HepG2 (cell line): ENCODE data around the gene TOM1L2. TPM values are rescaled to one million over a fixed set of nuclear protein-coding genes. Genes with fewer than 3 reads are reported as not detected.
A peak's percentile ranks its signal among the peaks of the same experiment; 100 is the strongest.

Experiments
- ATAC-seq: fragments of 200-7000 bp; cut with Tn5 transposase; 3 replicates; pipeline ENCODE4 v1.9.1; 2020; ENCODE audit warnings: mild to moderate bottlenecking, moderate library complexity
- BruUV-seq: library from RNA; stranded (reverse); fragments of 400-500 nt; replicated peaks from 2 replicates; lab custom pipeline; 2021; lab: Mats Ljungman, UMichigan
- CTCF ChIA-PET: fragments of 300-600 bp; formaldehyde crosslinking; extraction: SDS; loops from one replicate; lab custom pipeline; 2021; ENCODE audit warnings: low total read pairs, inconsistent platforms, low intra/inter-chr PET ratio; lab: Yijun Ruan, JAX
- POLR2A ChIA-PET: fragments of 350-600 bp; sonication (Branson Sonifier 250); formaldehyde crosslinking; loops from one replicate; lab custom pipeline; 2020; ENCODE audit warnings: antibody characterized with exemption, inconsistent platforms; lab: Yijun Ruan, JAX
- DNase-seq: peaks from one replicate; pipeline ENCODE4 v3.0.0-alpha.2; 2015; ENCODE audit warnings: low spot score
- FAIRE-seq: peaks from 3 replicates; lab custom pipeline; 2011; peaks lifted over from hg19 to GRCh38; lab: Jason Lieb, UNC
- H2AFZ ChIP-seq: one replicate; pipeline ENCODE4 v1.6.1; 2011; ENCODE audit warnings: low read length, inconsistent platforms
- H3K27ac ChIP-seq: fragments of 300-600 bp; 3 replicates; pipeline ENCODE4 v1.8.0; 2011; ENCODE audit warnings: mixed run types, mild to moderate bottlenecking, mixed read lengths, low read length, inconsistent platforms; ENCODE audit not compliant: insufficient read depth; ENCODE audit errors: extremely low read length
- H3K27me3 ChIP-seq, 2 experiments: fragments of 200-600 bp in 1 of 2; 2 replicates in 1 of 2; 3 replicates in 1 of 2; pipeline versions ENCODE4 v1.6.0 to v1.8.0; 2011; ENCODE audit warnings: low read length in 2 of 2, mild to moderate bottlenecking in 2 of 2, moderate library complexity in 2 of 2, inconsistent platforms in 1 of 2; ENCODE audit not compliant: insufficient read depth in 2 of 2, control insufficient read depth in 1 of 2
- H3K36me3 ChIP-seq, 2 experiments: fragments of 200-600 bp in 1 of 2; replicated peaks in 1 of 2; 2 replicates in 1 of 2; 3 replicates in 1 of 2; pipeline versions ENCODE4 v1.5.1 to v1.8.0; 2011; ENCODE audit warnings: low read length in 2 of 2, inconsistent platforms in 1 of 2; ENCODE audit not compliant: insufficient read depth in 2 of 2, control insufficient read depth in 1 of 2
- H3K4me1 ChIP-seq: 2 replicates; pipeline ENCODE4 v1.5.1; 2012; ENCODE audit warnings: low read length, inconsistent platforms; ENCODE audit not compliant: insufficient read depth
- H3K4me2 ChIP-seq: 2 replicates; pipeline ENCODE4 v1.6.0; 2011; ENCODE audit warnings: low read depth, low read length, inconsistent platforms
- H3K4me3 ChIP-seq, 3 experiments: fragments of 200-600 bp in 1 of 3; sonication (generic), shearing (Covaris generic) in 1 of 3; replicated peaks in 1 of 3; 2 replicates each; pipeline ENCODE4 v1.5.1; 2011 to 2016; ENCODE audit warnings: low read length in 3 of 3, inconsistent platforms in 2 of 3, low read depth in 2 of 3, mild to moderate bottlenecking in 2 of 3, control low read depth in 1 of 3, mixed read lengths in 1 of 3; ENCODE audit not compliant: insufficient read depth in 1 of 3
- H3K79me2 ChIP-seq: one replicate; pipeline ENCODE4 v1.6.1; 2011; ENCODE audit warnings: low read length, inconsistent platforms; ENCODE audit not compliant: insufficient read depth
- H3K9ac ChIP-seq: 2 replicates; pipeline ENCODE4 v1.6.0; 2011; ENCODE audit warnings: mild to moderate bottlenecking, low read depth, low read length, inconsistent platforms; ENCODE audit not compliant: insufficient read depth
- H3K9me3 ChIP-seq: 2 replicates; pipeline ENCODE4 v1.5.1; 2012; ENCODE audit warnings: mild to moderate bottlenecking, low read length
- H4K20me1 ChIP-seq: 2 replicates; pipeline ENCODE4 v1.6.0; 2011; ENCODE audit warnings: inconsistent platforms, mild to moderate bottlenecking, low read length, moderate library complexity; ENCODE audit not compliant: insufficient read depth
- MED1 ChIP-seq: sonication (generic); formaldehyde crosslinking; IDR thresholded peaks from 2 replicates; pipeline ENCODE4 v1.4.0; 2020; ENCODE audit warnings: missing genetic modification reagents
- PLRG1 ChIP-seq: fragments of 450-650 bp; conservative IDR thresholded peaks from 2 replicates; pipeline ENCODE4 v1.6.1; 2016
- RXRB ChIP-seq: IDR thresholded peaks from 2 replicates; pipeline ENCODE4 v1.6.1; 2016; ENCODE audit warnings: borderline replicate concordance, missing genetic modification reagents, missing compliant biosample characterization
- ZBTB1 ChIP-seq: sonication (generic); formaldehyde crosslinking; IDR thresholded peaks from 2 replicates; pipeline ENCODE4 v1.4.0; 2020; ENCODE audit warnings: missing genetic modification reagents, borderline replicate concordance
- ZBTB8A ChIP-seq: sonication (generic); formaldehyde crosslinking; IDR thresholded peaks from 2 replicates; pipeline ENCODE4 v1.4.0; 2020; ENCODE audit warnings: mild to moderate bottlenecking, low read depth, missing genetic modification reagents, borderline replicate concordance
- ZIK1 ChIP-seq: sonication (generic); formaldehyde crosslinking; IDR thresholded peaks from 2 replicates; pipeline ENCODE4 v1.5.0; 2020; ENCODE audit warnings: mild to moderate bottlenecking, low read depth, missing genetic modification reagents, borderline replicate concordance
- ZNF138 ChIP-seq: sonication (generic); formaldehyde crosslinking; IDR thresholded peaks from 2 replicates; pipeline ENCODE4 v1.5.0; 2020; ENCODE audit warnings: mild to moderate bottlenecking, low read depth, missing genetic modification reagents
- ZNF235 ChIP-seq: sonication (generic); formaldehyde crosslinking; IDR thresholded peaks from 2 replicates; pipeline ENCODE4 v1.8.1; 2023; ENCODE audit warnings: mild to moderate bottlenecking, missing genetic modification reagents, borderline replicate concordance
- ZNF7 ChIP-seq: IDR thresholded peaks from 2 replicates; pipeline ENCODE4 v1.6.1; 2016; ENCODE audit warnings: missing biosample characterization, missing genetic modification reagents
- WGBS: methylation state at CpG from one replicate; pipeline ENCODE4 v1.1.6; 2017; ENCODE audit warnings: low lambda C conversion rate; 5-methylcytosine and 5-hydroxymethylcytosine counted together
- in situ Hi-C: cut with HindIII; loops from 2 replicates; pipeline ENCODE4 v1.10.0; 2017; ENCODE audit warnings: low pct_unique_long_range_greater_than_20kb; ENCODE audit not compliant: extremely low pct_ligation_motif_present
- intact Hi-C: fragments of 100-400 bp; cut with micrococcal nuclease; formaldehyde crosslinking; loops from one replicate; pipeline ENCODE4 v1.10.0; 2022; ENCODE audit not compliant: unreplicated experiment
- polyA plus RNA-seq, 8 experiments: library from polyadenylated mRNA; depleted of rRNA in 3 of 8; stranded (reverse) in 7 of 8; unstranded in 1 of 8; fragments of >200 nt; fragmentation: Illumina TruSeq in 4 of 8; extraction: Trizol in 4 of 8; gene quantifications; 2 replicates each; pipeline versions ENCODE4 v1.2.1 to v1.2.3, GENCODE V29; 2011 to 2016; ENCODE audit warnings: low read depth in 4 of 8, missing spikeins in 1 of 8, mixed read lengths in 1 of 8; ENCODE audit not compliant: insufficient read depth in 1 of 8
- total RNA-seq, 5 experiments: library from RNA; depleted of rRNA; stranded (reverse); fragments of >200 nt; fragmentation: Illumina TruSeq; extraction: Trizol; gene quantifications; 2 replicates each; pipeline ENCODE4 v1.2.3, GENCODE V29; 2016; ENCODE audit warnings: low read depth in 1 of 5
- TF ChIP-seq, protein P1 (sequence below): sonication (generic); IDR thresholded peaks from 2 replicates; pipeline ENCODE4 v1.6.1; 2016; ENCODE audit warnings: low read depth, borderline replicate concordance
- TF ChIP-seq, protein P2 (sequence below): sonication (generic); formaldehyde crosslinking; IDR thresholded peaks from 2 replicates; pipeline ENCODE4 v1.5.1; 2020; ENCODE audit warnings: mild to moderate bottlenecking, missing genetic modification reagents, borderline replicate concordance
- TF ChIP-seq, protein P3 (sequence below): sonication (generic); formaldehyde crosslinking; IDR thresholded peaks from 2 replicates; pipeline ENCODE4 v1.5.1; 2020; ENCODE audit warnings: missing genetic modification reagents, mild to moderate bottlenecking, borderline replicate concordance
- TF ChIP-seq, protein P4 (sequence below): sonication (generic); formaldehyde crosslinking; IDR thresholded peaks from 2 replicates; pipeline ENCODE4 v1.5.0; 2020; ENCODE audit warnings: missing genetic modification reagents
- TF ChIP-seq, protein P5 (sequence below): sonication (generic); formaldehyde crosslinking; IDR thresholded peaks from 2 replicates; pipeline ENCODE4 v1.4.0; 2020; ENCODE audit warnings: missing genetic modification reagents, borderline replicate concordance

Gene TOM1L2
- total and polyA plus RNA-seq, 2 of the 13 experiments (the other 11 are each of a cell fraction or from before 2014, with no cell fraction given) = 4.7 to 7.4 TPM

DNA sequence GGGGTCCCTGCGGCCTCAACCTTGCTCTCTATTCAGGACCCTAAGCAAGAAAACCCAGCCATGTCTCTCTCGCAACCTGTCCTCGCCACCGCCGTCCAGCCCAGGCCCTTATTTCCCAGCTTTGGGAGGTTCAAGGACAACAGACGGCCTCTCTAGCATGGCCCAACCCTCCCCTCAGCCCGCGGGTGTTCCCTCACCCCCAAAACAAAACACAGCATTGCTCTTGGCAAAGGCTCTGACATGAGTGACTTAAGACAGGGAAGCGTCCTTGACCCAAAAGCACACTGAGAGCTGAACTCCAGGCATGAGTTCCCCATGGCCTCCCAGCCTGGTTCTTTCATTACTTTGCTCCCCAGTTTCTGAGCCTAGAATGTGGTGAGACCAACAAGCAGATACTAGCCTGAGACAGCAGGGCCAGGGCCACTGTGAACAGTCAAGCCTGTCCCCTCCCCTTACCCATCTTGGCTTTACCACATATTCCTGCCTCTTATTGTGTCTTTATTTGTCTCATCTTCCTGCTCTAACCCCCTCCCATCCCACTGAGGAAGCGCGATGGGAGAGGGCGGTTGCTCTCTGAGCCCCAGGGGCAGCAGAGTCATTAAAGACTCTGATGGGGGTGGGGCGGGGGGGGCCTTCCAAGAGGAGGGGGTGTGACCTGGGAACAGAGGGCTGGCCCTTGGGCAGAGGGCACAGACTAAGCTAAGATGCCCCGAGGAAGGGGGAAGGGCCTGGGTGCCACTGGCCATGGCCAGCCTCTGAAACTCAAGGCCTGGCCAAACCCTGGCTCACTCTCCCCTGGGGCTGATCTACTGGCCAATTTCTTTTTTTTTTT, 147.2 kb downstream of the TOM1L2 start:
- POLR2A ChIA-PET = interaction anchor here (0.6 to 8.6 kb wide), 3 partner anchors 12 to 21 kb away, joined by 4 to 69 read pairs (median 4); partner anchors contain the start of gene SREBF1
- ATAC-seq (peak; percentile 26), FAIRE-seq (peak; percentile 67), DNase-seq (no peak)
- intact Hi-C loops = no loop called here
- H3K9ac ChIP-seq = peak overlapping the region; percentile 74
- H3K4me1 ChIP-seq = peaks cover 96% of the 10 kb centered on the region
- H3K27me3 ChIP-seq = no peaks in the 10 kb centered on the region
- H4K20me1 ChIP-seq = peaks cover 69% of the 10 kb centered on the region
- no peaks in the 10 kb centered on the region for H3K9me3 ChIP-seq
- in situ Hi-C loops = no loop called here
- CTCF ChIA-PET = no interaction called here
- no TSS peak for BruUV-seq
- H3K79me2 ChIP-seq = peaks cover 89% of the 10 kb centered on the region
- peaks cover 21 to 58% of the 10 kb centered on the region in 2 experiments for H3K36me3 ChIP-seq
- H3K4me2 ChIP-seq = peak overlapping the region; percentile 83
- H2AFZ ChIP-seq = no peak overlapping the region
- 12% methylated on average over 13 of the region's 14 CpGs for WGBS
- peak overlapping the region in 1 of 3 experiments; percentile 60; a peak in 2 of 6 replicates for H3K4me3 ChIP-seq
- peak overlapping the region; percentile 93 for H3K27ac ChIP-seq
- TF ChIP-seq, protein P1, sequence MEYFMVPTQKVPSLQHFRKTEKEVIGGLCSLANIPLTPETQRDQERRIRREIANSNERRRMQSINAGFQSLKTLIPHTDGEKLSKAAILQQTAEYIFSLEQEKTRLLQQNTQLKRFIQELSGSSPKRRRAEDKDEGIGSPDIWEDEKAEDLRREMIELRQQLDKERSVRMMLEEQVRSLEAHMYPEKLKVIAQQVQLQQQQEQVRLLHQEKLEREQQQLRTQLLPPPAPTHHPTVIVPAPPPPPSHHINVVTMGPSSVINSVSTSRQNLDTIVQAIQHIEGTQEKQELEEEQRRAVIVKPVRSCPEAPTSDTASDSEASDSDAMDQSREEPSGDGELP = no peak
- no peak for TF ChIP-seq ZNF138 (CRISPR knock-in tag)
- TF ChIP-seq RXRB (CRISPR knock-in tag) = peak; percentile 51
- 0 out of 2 replicates have a peak, but pooled peaks have one; percentile 15 for TF ChIP-seq MED1 (CRISPR knock-in tag)
- TF ChIP-seq, protein P2, sequence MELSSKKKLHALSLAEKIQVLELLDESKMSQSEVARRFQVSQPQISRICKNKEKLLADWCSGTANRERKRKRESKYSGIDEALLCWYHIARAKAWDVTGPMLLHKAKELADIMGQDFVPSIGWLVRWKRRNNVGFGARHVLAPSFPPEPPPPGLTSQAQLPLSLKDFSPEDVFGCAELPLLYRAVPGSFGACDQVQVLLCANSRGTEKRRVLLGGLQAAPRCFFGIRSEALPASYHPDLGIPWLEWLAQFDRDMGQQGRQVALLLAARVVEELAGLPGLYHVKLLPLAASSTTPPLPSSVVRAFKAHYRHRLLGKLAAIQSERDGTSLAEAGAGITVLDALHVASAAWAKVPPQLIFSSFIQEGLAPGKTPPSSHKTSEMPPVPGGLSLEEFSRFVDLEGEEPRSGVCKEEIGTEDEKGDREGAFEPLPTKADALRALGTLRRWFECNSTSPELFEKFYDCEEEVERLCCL (CRISPR knock-in tag) = no peak
- TF ChIP-seq, protein P3, sequence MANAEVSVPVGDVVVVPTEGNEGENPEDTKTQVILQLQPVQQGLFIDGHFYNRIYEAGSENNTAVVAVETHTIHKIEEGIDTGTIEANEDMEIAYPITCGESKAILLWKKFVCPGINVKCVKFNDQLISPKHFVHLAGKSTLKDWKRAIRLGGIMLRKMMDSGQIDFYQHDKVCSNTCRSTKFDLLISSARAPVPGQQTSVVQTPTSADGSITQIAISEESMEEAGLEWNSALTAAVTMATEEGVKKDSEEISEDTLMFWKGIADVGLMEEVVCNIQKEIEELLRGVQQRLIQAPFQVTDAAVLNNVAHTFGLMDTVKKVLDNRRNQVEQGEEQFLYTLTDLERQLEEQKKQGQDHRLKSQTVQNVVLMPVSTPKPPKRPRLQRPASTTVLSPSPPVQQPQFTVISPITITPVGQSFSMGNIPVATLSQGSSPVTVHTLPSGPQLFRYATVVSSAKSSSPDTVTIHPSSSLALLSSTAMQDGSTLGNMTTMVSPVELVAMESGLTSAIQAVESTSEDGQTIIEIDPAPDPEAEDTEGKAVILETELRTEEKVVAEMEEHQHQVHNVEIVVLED (CRISPR knock-in tag) = no peak
- TF ChIP-seq, protein P4, sequence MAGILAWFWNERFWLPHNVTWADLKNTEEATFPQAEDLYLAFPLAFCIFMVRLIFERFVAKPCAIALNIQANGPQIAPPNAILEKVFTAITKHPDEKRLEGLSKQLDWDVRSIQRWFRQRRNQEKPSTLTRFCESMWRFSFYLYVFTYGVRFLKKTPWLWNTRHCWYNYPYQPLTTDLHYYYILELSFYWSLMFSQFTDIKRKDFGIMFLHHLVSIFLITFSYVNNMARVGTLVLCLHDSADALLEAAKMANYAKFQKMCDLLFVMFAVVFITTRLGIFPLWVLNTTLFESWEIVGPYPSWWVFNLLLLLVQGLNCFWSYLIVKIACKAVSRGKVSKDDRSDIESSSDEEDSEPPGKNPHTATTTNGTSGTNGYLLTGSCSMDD (CRISPR knock-in tag) = no peak
- TF ChIP-seq ZBTB1 (CRISPR knock-in tag) = no peak
- no peak for TF ChIP-seq ZIK1
- TF ChIP-seq ZNF7 = no peak
- no peak for TF ChIP-seq ZNF235 (CRISPR knock-in tag)
- no peak for TF ChIP-seq PLRG1
- TF ChIP-seq, protein P5, sequence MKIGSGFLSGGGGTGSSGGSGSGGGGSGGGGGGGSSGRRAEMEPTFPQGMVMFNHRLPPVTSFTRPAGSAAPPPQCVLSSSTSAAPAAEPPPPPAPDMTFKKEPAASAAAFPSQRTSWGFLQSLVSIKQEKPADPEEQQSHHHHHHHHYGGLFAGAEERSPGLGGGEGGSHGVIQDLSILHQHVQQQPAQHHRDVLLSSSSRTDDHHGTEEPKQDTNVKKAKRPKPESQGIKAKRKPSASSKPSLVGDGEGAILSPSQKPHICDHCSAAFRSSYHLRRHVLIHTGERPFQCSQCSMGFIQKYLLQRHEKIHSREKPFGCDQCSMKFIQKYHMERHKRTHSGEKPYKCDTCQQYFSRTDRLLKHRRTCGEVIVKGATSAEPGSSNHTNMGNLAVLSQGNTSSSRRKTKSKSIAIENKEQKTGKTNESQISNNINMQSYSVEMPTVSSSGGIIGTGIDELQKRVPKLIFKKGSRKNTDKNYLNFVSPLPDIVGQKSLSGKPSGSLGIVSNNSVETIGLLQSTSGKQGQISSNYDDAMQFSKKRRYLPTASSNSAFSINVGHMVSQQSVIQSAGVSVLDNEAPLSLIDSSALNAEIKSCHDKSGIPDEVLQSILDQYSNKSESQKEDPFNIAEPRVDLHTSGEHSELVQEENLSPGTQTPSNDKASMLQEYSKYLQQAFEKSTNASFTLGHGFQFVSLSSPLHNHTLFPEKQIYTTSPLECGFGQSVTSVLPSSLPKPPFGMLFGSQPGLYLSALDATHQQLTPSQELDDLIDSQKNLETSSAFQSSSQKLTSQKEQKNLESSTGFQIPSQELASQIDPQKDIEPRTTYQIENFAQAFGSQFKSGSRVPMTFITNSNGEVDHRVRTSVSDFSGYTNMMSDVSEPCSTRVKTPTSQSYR (CRISPR knock-in tag) = peak; percentile 8; the same call in 1 of the 2 replicates
- TF ChIP-seq ZBTB8A = no peak
